ENCODE results near the gene CALHM3. TPM values are rescaled to one million over a fixed set of nuclear protein-coding genes. Genes with fewer than 3 reads are reported as not detected.

Gene CALHM3
- total and polyA plus RNA-seq, 2 experiments from 2014 or later: not detected

DNA sequence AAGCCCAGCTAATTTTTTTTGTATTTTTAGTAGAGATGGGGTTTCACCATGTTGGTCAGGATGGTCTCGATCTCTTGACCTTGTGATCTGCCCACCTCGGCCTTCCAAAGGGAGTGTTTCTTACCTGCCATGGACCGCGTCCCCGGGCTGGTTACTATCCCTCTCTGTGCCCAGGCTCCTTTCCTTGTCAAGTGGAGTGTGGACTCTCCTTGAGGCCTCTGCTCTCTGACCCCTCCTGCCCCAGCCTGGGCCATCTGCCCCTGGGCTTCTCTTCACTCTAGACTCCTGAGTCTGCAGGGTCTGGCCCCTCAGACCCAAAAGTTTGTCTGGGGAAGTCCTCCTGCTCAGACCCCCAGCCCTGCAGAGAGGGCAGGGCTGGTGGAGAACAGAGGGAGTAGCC lies 35.2 kb upstream of the CALHM3 start:
- Histone ChIP-seq H3K9me2 (replicated peaks; ENCODE audit: insufficient read depth) (no peaks in the 10 kb centered on the region), H3K36me3 (replicated peaks; ENCODE audit: insufficient read depth, low read depth) (no peaks in the 10 kb centered on the region), H4K20me1 (ENCODE audit: insufficient read depth, poor library complexity, severe bottlenecking) (no peaks in the 10 kb centered on the region), H3K79me2 (no peaks in the 10 kb centered on the region), H3K4me2 (no peak overlapping the region), H3K4me1 (ENCODE audit: insufficient read depth) (peaks cover 41% of the 10 kb centered on the region), H3K27ac (peak overlapping the region; percentile 96), H3K27me3 (no peaks in the 10 kb centered on the region), H3K4me3 (no peak overlapping the region), H2AFZ (no peak overlapping the region), H3K9me3 (ENCODE audit: low read depth) (no peaks in the 10 kb centered on the region)
- TF ChIP-seq, protein P1, sequence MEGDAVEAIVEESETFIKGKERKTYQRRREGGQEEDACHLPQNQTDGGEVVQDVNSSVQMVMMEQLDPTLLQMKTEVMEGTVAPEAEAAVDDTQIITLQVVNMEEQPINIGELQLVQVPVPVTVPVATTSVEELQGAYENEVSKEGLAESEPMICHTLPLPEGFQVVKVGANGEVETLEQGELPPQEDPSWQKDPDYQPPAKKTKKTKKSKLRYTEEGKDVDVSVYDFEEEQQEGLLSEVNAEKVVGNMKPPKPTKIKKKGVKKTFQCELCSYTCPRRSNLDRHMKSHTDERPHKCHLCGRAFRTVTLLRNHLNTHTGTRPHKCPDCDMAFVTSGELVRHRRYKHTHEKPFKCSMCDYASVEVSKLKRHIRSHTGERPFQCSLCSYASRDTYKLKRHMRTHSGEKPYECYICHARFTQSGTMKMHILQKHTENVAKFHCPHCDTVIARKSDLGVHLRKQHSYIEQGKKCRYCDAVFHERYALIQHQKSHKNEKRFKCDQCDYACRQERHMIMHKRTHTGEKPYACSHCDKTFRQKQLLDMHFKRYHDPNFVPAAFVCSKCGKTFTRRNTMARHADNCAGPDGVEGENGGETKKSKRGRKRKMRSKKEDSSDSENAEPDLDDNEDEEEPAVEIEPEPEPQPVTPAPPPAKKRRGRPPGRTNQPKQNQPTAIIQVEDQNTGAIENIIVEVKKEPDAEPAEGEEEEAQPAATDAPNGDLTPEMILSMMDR (IDR thresholded peaks at IDR 0.05; ENCODE audit: poor library complexity): no peak
- TF ChIP-seq EZH2 (IDR thresholded peaks at IDR 0.05; ENCODE audit: borderline replicate concordance) (no peak), EZH2phosphoT487 (IDR thresholded peaks at IDR 0.05; ENCODE audit: low read depth, severe bottlenecking, unreplicated experiment) (no peak)
- no peak for DNase-seq (ENCODE audit: low spot score)
- 96% methylated on average over 5 of the region's 5 CpGs for WGBS (ENCODE audit: low lambda C conversion rate, missing lambda C conversion rate)

DNA sequence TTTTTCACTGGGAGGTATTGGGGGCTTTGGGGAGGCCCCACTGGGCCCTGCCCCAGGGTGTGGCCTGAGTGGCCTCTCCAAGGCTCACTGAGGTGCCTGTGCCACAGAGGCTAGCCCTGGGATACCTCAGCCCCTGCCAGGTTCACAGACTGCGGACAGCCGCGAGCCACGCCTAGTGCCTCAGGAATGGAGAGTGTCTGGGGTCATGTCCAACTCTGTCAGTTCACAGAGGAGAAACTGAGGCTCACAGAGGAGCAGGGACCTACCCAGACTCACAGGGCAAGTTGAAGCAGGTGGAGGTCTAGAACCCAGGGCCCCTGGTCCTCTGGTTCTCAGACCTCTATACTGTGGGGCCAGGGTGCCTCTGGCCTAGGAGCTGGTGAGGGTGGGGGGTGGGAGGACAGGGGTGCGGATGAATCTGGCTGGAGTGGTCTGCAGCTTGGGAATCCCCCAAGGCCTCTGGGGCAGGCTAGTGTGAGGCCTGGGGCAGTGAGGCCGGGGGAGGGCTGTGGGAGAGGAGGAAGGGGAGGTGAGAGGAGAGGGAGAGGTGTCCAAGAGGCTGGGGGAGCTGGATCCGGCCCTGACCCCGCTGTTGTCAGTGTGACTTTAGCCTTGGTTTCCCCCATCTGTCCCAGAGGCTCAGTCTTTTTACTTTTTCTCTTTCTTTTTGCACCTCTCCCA lies 34.5 kb upstream of the CALHM3 start:
- H3K9me3 ChIP-seq (ENCODE audit: low read depth): no peaks in the 10 kb centered on the region
- H3K9me2 ChIP-seq (replicated peaks; ENCODE audit: insufficient read depth): no peaks in the 10 kb centered on the region
- peaks cover 44% of the 10 kb centered on the region for H3K4me1 ChIP-seq (ENCODE audit: insufficient read depth)
- H3K36me3 ChIP-seq (replicated peaks; ENCODE audit: insufficient read depth, low read depth): no peaks in the 10 kb centered on the region
- no peaks in the 10 kb centered on the region for H3K27me3 ChIP-seq
- no peaks in the 10 kb centered on the region for H4K20me1 ChIP-seq (ENCODE audit: insufficient read depth, poor library complexity, severe bottlenecking)
- peak overlapping the region; percentile 50 for H3K4me2 ChIP-seq
- 92% methylated on average over 8 of the region's 8 CpGs for WGBS (ENCODE audit: low lambda C conversion rate, missing lambda C conversion rate)
- H2AFZ ChIP-seq: no peak overlapping the region
- TF ChIP-seq EZH2 (IDR thresholded peaks at IDR 0.05; ENCODE audit: borderline replicate concordance) (no peak), EZH2phosphoT487 (IDR thresholded peaks at IDR 0.05; ENCODE audit: low read depth, severe bottlenecking, unreplicated experiment) (no peak)
- TF ChIP-seq, protein P1 (IDR thresholded peaks at IDR 0.05; ENCODE audit: poor library complexity): no peak
- DNase-seq (ENCODE audit: low spot score): no peak
- H3K27ac ChIP-seq: peak overlapping the region; percentile 96
- H3K4me3 ChIP-seq: no peak overlapping the region
- no peaks in the 10 kb centered on the region for H3K79me2 ChIP-seq

DNA sequence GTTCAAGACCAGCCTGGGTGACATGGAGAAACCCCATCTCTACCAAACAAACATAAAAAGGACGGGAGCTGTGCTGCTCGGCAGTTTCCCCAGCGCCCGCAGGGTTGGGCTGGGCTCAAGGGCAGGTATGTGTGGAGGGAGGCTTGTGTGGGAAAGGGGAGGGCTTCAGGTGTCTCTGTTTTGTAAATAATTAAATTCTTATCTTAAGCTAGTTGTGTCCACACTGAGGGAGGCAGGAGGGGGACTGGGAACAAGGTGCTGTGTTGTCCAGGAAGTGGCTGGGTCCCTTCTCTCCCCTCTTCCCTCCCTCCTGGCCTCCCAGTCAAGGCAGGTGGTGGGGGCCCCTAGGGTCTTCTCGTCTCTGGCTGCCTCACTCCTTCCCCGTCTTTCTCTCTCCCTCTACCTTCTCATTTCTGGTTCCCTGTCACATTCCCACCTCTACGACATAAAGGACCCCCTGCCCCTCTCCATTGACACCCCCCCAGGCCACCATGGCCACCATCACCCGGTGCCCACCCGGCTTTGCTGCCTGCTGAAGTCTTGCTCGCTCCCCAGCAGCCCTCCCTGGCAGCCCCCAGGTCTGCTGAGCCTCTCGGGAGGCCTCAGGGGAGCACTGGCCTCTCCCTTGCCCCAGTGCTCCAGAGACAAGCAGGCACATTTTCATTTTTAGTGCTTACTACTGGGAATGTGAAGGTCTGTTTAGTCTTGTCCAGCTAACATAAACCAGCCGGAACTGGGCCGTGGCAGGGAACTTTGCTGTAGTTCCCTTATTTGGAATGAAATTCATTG lies 33.7 kb upstream of the CALHM3 start:
- Histone ChIP-seq H3K27me3 (no peaks in the 10 kb centered on the region), H3K27ac (peak overlapping the region; percentile 96), H3K4me1 (ENCODE audit: insufficient read depth) (peaks cover 51% of the 10 kb centered on the region), H3K79me2 (no peaks in the 10 kb centered on the region), H3K9me3 (ENCODE audit: low read depth) (no peaks in the 10 kb centered on the region), H3K36me3 (replicated peaks; ENCODE audit: insufficient read depth, low read depth) (no peaks in the 10 kb centered on the region), H2AFZ (no peak overlapping the region), H3K9me2 (replicated peaks; ENCODE audit: insufficient read depth) (no peaks in the 10 kb centered on the region), H3K4me3 (no peak overlapping the region), H4K20me1 (ENCODE audit: insufficient read depth, poor library complexity, severe bottlenecking) (no peaks in the 10 kb centered on the region), H3K4me2 (peak overlapping the region; percentile 50)
- whole genome bisulfite sequencing (ENCODE audit: low lambda C conversion rate, missing lambda C conversion rate): 38% methylated on average over 12 of the region's 13 CpGs
- TF ChIP-seq EZH2 (IDR thresholded peaks at IDR 0.05; ENCODE audit: borderline replicate concordance) (no peak), EZH2phosphoT487 (IDR thresholded peaks at IDR 0.05; ENCODE audit: low read depth, severe bottlenecking, unreplicated experiment) (no peak)
- TF ChIP-seq, protein P1 (IDR thresholded peaks at IDR 0.05; ENCODE audit: poor library complexity): no peak
- DNase-seq (ENCODE audit: low spot score): peak; percentile 84

All from hepatocyte (in vitro differentiated cells).